Heart right ventricle (tissue), 16 donors: ENCODE results near the gene ADARB2. TPM values are rescaled to one million over a fixed set of nuclear protein-coding genes. Genes with fewer than 3 reads are reported as not detected.

ENCODE experiments used
- ATAC-seq, 8 donors: fragments of 200-7000 bp; cut with Tn5 transposase; one replicate each; pipeline ENCODE4 v1.9.1; 2020; ENCODE audit warnings: mild to moderate bottlenecking in 8 of 8, moderate library complexity in 8 of 8, moderate number of reproducible peaks in 1 of 8
- DNase-seq, 2 donors: peaks; one replicate each; pipeline ENCODE4 v3.0.0-alpha.2; 2020
- H3K27ac ChIP-seq, 10 donors: fragments of 200-600 bp; sonication (generic) in 2 of 10; one replicate each; pipeline versions ENCODE4 v1.5.0 to v1.8.0; 2020 to 2022; ENCODE audit warnings: mild to moderate bottlenecking in 3 of 10
- H3K27me3 ChIP-seq, 7 donors: fragments of 200-600 bp; one replicate each; pipeline ENCODE4 v1.8.0; 2021 to 2022; ENCODE audit warnings: mild to moderate bottlenecking in 2 of 7
- H3K36me3 ChIP-seq, 9 donors: fragments of 200-600 bp; sonication (generic) in 1 of 9; one replicate each; pipeline versions ENCODE4 v1.5.0 to v1.8.0; 2020 to 2022; ENCODE audit warnings: mild to moderate bottlenecking in 2 of 9
- H3K4me1 ChIP-seq, 9 donors: fragments of 200-600 bp; sonication (generic) in 1 of 9; one replicate each; pipeline versions ENCODE4 v1.5.0 to v1.8.0; 2020 to 2022; ENCODE audit warnings: mild to moderate bottlenecking in 4 of 9
- H3K4me3 ChIP-seq, 10 donors: fragments of 200-600 bp; sonication (generic) in 2 of 10; one replicate each; pipeline versions ENCODE4 v1.5.0 to v1.8.0; 2020 to 2022; ENCODE audit warnings: mild to moderate bottlenecking in 7 of 10, moderate library complexity in 2 of 10
- H3K9me3 ChIP-seq, 11 donors: fragments of 200-600 bp in 10 of 11; sonication (generic) in 2 of 11; one replicate each; pipeline versions ENCODE4 v1.5.0 to v1.8.0; 2013 to 2022; ENCODE audit warnings: mild to moderate bottlenecking in 2 of 11, control low read depth in 1 of 11, moderate library complexity in 1 of 11
- CTCF ChIP-seq, 9 donors: fragments of 200-600 bp; sonication (generic) in 2 of 9; IDR thresholded peaks; one replicate each; pipeline versions ENCODE4 v1.5.0 to v1.8.0; 2021 to 2022; ENCODE audit warnings: antibody characterized with exemption in 9 of 9, mild to moderate bottlenecking in 5 of 9, moderate library complexity in 1 of 9
- WGBS, 2 donors: extraction: QIAGEN DNeasy Blood & Tissue Kit; methylation state at CpG; one replicate each; pipeline ENCODE4 v1.1.7; 2013; ENCODE audit warnings: inconsistent platforms in 1 of 2; 5-methylcytosine and 5-hydroxymethylcytosine counted together
- intact Hi-C, 10 donors: fragments of 100-400 bp; cut with DNase I; formaldehyde crosslinking; loops; one replicate each; pipeline versions ENCODE4 v1.11.1 to v1.14.2; 2022
- polyA plus RNA-seq, 2 donors: library from polyadenylated mRNA; stranded (reverse); fragments of 200-250 nt; gene quantifications; one replicate each; pipeline ENCODE4 v1.2.3, GENCODE V29; 2013
- total RNA-seq, 10 donors: library from RNA; stranded (reverse); fragmentation: NEBNext Ultra II Directional in 3 of 10; extraction: Animal tissue kit (Norgen Biotek cat#: 25700) in 3 of 10; gene quantifications; one replicate each; pipeline versions ENCODE4 v1.2.1 to v1.2.4, GENCODE V29; 2021 to 2023
- donor health status: Arrhythmogenic right ventricular cardiomyopathy.
- donor health status: ischemic (EF 13 %, LVEDD 7.1; RV severe dilation, severe dysfunction).
- donor health status: healthy with polysubstance abuse.
- donor health status: DM: no; HTN: yes; CAD: no.
- donor health status: DM: no; HTN: no; CAD: no.
- donor health status: ischemic (EF 25% LVEDD 6.9; RV normal size, moderate dysfunction).
- donor health status: ischemic (EF 25% LVEDD 5.7; RV mildly dilated, moderate dysfunction).
- donor health status: healthy.
- donor health status: DM: yes; HTN: yes; CAD: no.
- donor health status: Ischemic cardiomyopathy.
- donor health status: ischemic (EF 35%, LVEDD 5.7; RV mildly dilated, moderate dysfunction).
- donor health status: nonischemic (EF 11% LVEDD 7.7; RV severe dilation, severe dysfunction).
- donor health status: DM: yes; HTN: yes; CAD: no.
- donor health status: PGD.
- donor health status: ischemic (EF 29% LVEDD 5.4; RV normal size, mild dysfunction).
- donor health status: nonischemic (EF 23%, LVEDD 6.1; RV moderate dilation, normal function).

The ADARB2 gene
- total and polyA plus RNA-seq, 12 donors, result 0.08 to 0.47 (median 0.17) TPM; not detected in 2

GRCh38 chr10:1366322-1366691 is 371.0 kb downstream of the ADARB2 start:
- 80 to 81% methylated on average over 6 of the region's 6 CpGs for WGBS, 2 donors
- intact Hi-C loops, result no loop called here
- ATAC-seq (no peak), DNase-seq (no peak)
- Histone ChIP-seq H3K4me1 (no peaks in the 10 kb centered on the region), H3K9me3 (no peaks in the 10 kb centered on the region), H3K36me3 (no peaks in the 10 kb centered on the region), H3K27ac (no peak overlapping the region), H3K27me3 (peaks cover 0 to 58% (median 34%) of the 10 kb centered on the region in 7 donors), H3K4me3 (no peak overlapping the region)
- no peak for TF ChIP-seq CTCF (IDR thresholded peaks at IDR 0.05)

DNA sequence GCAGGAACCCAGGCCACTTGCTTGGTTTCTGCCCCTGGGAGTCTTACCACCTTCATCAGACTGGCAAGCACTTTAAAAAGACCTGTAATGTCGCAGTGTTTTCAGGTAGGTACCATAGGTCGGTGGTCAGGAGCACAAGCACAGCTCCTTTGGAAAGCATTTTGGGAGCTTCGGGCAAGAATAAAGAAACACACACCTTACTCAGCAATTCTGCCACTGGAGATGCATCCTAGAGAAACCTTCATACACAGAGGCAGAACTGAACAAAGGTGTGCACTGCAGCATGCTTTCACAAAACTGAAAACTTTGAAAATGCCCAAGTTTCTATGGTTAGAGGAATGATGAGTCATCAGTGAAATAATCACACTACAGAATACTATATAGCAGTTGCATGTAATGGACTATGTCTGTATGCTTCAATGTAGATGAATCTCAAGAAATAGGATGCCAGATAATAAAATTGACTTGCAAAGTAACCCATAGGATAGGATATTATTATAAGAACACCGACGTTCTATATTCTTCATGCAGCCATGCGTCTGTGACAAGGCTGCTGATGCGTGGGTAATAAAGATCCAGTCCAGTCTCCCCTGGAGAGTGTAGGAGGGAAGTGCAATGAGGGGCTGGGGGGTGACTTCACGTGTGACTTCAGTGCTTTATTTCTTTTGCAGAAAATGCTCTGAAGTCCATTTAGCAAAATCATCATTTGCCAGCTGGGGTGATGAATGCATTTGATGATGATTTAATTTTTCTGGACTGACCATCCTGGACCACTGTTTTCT is 371.6 kb downstream of the ADARB2 start:
- Histone ChIP-seq H3K4me3 (no peak overlapping the region), H3K4me1 (no peaks in the 10 kb centered on the region), H3K27me3 (peaks cover 0 to 62% (median 38%) of the 10 kb centered on the region in 7 donors), H3K27ac (no peak overlapping the region), H3K36me3 (no peaks in the 10 kb centered on the region), H3K9me3 (no peaks in the 10 kb centered on the region)
- intact Hi-C loops, result no loop called here
- DNase-seq, result no peak
- WGBS, 2 donors, result 80 to 86% methylated on average over 8 of the region's 8 CpGs
- TF ChIP-seq CTCF (IDR thresholded peaks at IDR 0.05), result no peak
- ATAC-seq, result no peak

GRCh38 chr10:1364151-1364910 is 373.0 kb downstream of the ADARB2 start:
- TF ChIP-seq CTCF (IDR thresholded peaks at IDR 0.05), result no peak
- Histone ChIP-seq H3K36me3 (no peaks in the 10 kb centered on the region), H3K9me3 (no peaks in the 10 kb centered on the region), H3K4me1 (no peaks in the 10 kb centered on the region), H3K27me3 (peaks cover 0 to 66% (median 47%) of the 10 kb centered on the region in 7 donors), H3K27ac (no peak overlapping the region), H3K4me3 (no peak overlapping the region)
- WGBS, 2 donors, result 88 to 95% methylated on average over 16 of the region's 16 CpGs
- DNase-seq, result no peak
- ATAC-seq, result no peak
- intact Hi-C loops, result no loop called here

DNA sequence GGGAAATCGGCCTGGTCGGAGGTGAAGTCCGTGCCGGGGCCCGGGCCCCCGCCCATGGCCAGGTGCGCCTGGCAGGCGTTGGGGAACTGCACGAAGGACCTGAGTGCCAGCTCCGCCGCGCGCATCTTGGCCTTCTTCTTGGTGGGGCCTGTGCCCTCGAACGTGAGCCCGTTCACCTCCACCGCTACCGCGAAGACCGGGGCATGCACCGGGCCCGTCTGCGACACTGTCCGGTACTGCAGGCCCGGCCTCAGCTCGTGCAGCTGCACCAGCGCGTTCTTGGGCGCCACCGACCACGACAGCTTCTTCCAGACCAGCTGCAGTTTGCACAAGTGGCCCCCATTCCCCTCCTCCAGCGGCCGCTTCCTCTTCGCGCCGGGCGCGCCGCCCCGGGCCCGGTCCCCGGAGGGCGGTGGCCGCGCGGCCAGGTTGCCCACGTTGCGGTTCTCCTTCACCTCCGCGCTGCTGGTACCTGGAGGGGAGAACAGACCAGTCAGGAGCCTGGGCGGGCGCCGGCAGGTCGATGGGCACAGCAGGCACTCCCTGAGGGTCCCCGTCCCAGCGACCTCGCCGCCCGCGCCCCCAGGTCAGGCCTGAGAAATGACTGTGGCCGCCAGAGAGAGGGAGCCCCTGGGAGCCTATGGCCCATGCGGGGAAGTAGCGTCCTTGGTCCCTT is 373.7 kb downstream of the ADARB2 start:
- WGBS, 2 donors, result 57 to 61% methylated on average over 55 to 63 of the region's 63 CpGs
- Histone ChIP-seq H3K27me3 (peaks cover 0 to 65% (median 51%) of the 10 kb centered on the region in 7 donors), H3K36me3 (no peaks in the 10 kb centered on the region), H3K4me3 (no peak overlapping the region), H3K9me3 (no peaks in the 10 kb centered on the region), H3K4me1 (no peaks in the 10 kb centered on the region), H3K27ac (no peak overlapping the region)
- intact Hi-C loops, result no loop called here
- no peak for DNase-seq
- no peak for TF ChIP-seq CTCF (IDR thresholded peaks at IDR 0.05)
- no peak for ATAC-seq
